Fibroblast of lung (primary cell): ENCODE results near the gene PRKCH. TPM values are rescaled to one million over a fixed set of nuclear protein-coding genes. Genes with fewer than 3 reads are reported as not detected.
A peak's percentile ranks its signal among the peaks of the same experiment; 100 is the strongest.

Source experiments
- DNase-seq, 2 donors: peaks; one replicate each; pipeline versions ENCODE4 v3.0.0 to v3.0.0-alpha.2; 2010; ENCODE audit warnings: low read depth in 2 of 2
- H2AFZ ChIP-seq: 2 replicates; pipeline ENCODE4 v1.5.1; 2012; ENCODE audit warnings: low read length, control low read depth, inconsistent platforms
- H3K27ac ChIP-seq: 2 replicates; pipeline ENCODE4 v1.5.1; 2011; ENCODE audit warnings: low read length, control low read depth; ENCODE audit not compliant: insufficient read depth
- H3K27me3 ChIP-seq: 2 replicates; pipeline ENCODE4 v1.5.1; 2011; ENCODE audit warnings: mild to moderate bottlenecking, low read length; ENCODE audit not compliant: control insufficient read depth, insufficient read depth
- H3K36me3 ChIP-seq: 2 replicates; pipeline ENCODE4 v1.5.1; 2011; ENCODE audit warnings: low read length; ENCODE audit not compliant: control insufficient read depth, insufficient read depth
- H3K4me1 ChIP-seq: 2 replicates; pipeline ENCODE4 v1.5.1; 2011; ENCODE audit warnings: low read length; ENCODE audit not compliant: control insufficient read depth, insufficient read depth; ENCODE audit errors: extremely low read depth
- H3K4me2 ChIP-seq: 2 replicates; pipeline ENCODE4 v1.5.1; 2011; ENCODE audit warnings: low read length, control low read depth; ENCODE audit not compliant: insufficient read depth; ENCODE audit errors: extremely low read depth
- H3K4me3 ChIP-seq, 4 experiments: fragments of 200-600 bp in 1 of 4; sonication (generic) in 1 of 4; replicated peaks in 1 of 4; 2 replicates each; pipeline ENCODE4 v1.5.1; 2011 to 2016; ENCODE audit warnings: low read length in 4 of 4, low read depth in 3 of 4, mild to moderate bottlenecking in 3 of 4, control low read depth in 2 of 4, inconsistent platforms in 1 of 4, mixed read lengths in 1 of 4; ENCODE audit not compliant: insufficient read depth in 1 of 4; ENCODE audit errors: control extremely low read depth in 1 of 4
- H3K79me2 ChIP-seq: 2 replicates; pipeline ENCODE4 v1.5.1; 2012; ENCODE audit warnings: mild to moderate bottlenecking, low read length, inconsistent platforms; ENCODE audit not compliant: control insufficient read depth, insufficient read depth
- H3K9ac ChIP-seq: 2 replicates; pipeline ENCODE4 v1.5.1; 2011; ENCODE audit warnings: mild to moderate bottlenecking, low read length, control low read depth; ENCODE audit not compliant: insufficient read depth
- H3K9me3 ChIP-seq: 2 replicates; pipeline ENCODE4 v1.5.1; 2012; ENCODE audit warnings: low read depth, low read length; ENCODE audit not compliant: control insufficient read depth, insufficient read depth
- H4K20me1 ChIP-seq: 2 replicates; pipeline ENCODE4 v1.5.1; 2011; ENCODE audit warnings: low read length; ENCODE audit not compliant: control insufficient read depth, insufficient read depth; ENCODE audit errors: extremely low read depth
- CTCF ChIP-seq, 2 donors: IDR thresholded peaks in 1 of 2; conservative IDR thresholded peaks in 1 of 2; 1 replicate in 1 of 2; 2 replicates in 1 of 2; pipeline ENCODE4 v1.5.1; 2011 to 2012; ENCODE audit warnings: low read length in 2 of 2, control low read depth in 1 of 2, inconsistent platforms in 1 of 2, low read depth in 1 of 2, mild to moderate bottlenecking in 1 of 2
- EZH2 ChIP-seq: IDR thresholded peaks from 2 replicates; pipeline ENCODE4 v1.5.1; 2012; ENCODE audit warnings: low read length, control low read depth, mild to moderate bottlenecking; ENCODE audit errors: missing control alignments
- polyA plus RNA-seq, 2 donors: library from polyadenylated mRNA; depleted of rRNA in 1 of 2; stranded (reverse) in 1 of 2; unstranded in 1 of 2; fragments of >200 nt; gene quantifications; 2 replicates each; pipeline ENCODE4 v1.2.1, GENCODE V29; 2011 to 2012; ENCODE audit warnings: missing spikeins in 1 of 2
- total RNA-seq: library from RNA; depleted of rRNA; stranded (reverse); fragments of >200 nt; gene quantifications from 2 replicates; pipeline ENCODE4 v1.2.1, GENCODE V29; 2014

PRKCH gene
- total and polyA plus RNA-seq, 2 donors (not counting 1 experiment from before 2014, with no cell fraction given) = 2.9 to 5.4 TPM

DNA sequence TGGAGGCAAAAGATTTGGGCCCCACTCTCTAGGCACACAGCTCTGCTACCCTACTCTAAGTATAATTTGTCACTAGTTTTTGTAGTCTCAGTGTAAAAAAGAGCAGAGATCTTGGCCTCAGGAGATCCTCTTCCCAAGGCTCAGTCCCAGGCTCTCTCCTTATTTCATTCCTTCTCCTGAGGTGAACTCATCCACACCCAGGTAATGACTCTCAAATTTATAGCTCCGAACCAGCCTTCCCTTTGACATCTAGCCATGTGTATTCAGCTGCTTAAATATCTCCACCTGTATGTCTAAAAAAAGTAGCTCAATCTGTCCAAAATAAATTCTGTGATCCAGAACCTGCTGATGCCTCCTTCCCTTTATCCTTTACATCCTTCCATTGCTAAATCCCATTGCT lies 200.4 kb downstream of the PRKCH start:
- no peak for DNase-seq
- Histone ChIP-seq H4K20me1 (no peaks in the 10 kb centered on the region), H3K4me3 (no peak overlapping the region), H3K9me3 (no peaks in the 10 kb centered on the region), H2AFZ (no peak overlapping the region), H3K27me3 (no peaks in the 10 kb centered on the region), H3K9ac (no peak overlapping the region), H3K79me2 (no peaks in the 10 kb centered on the region), H3K4me1 (peaks cover 3% of the 10 kb centered on the region), H3K27ac (no peak overlapping the region), H3K36me3 (no peaks in the 10 kb centered on the region), H3K4me2 (no peak overlapping the region)
- TF ChIP-seq CTCF (conservative IDR thresholded peaks at IDR 0.05 in 1 of 2, IDR thresholded peaks at IDR 0.05 in 1 of 2; ENCODE audit: low read depth in 1 of 2, low read length in 2 of 2) (no peak), EZH2 (no peak)

DNA sequence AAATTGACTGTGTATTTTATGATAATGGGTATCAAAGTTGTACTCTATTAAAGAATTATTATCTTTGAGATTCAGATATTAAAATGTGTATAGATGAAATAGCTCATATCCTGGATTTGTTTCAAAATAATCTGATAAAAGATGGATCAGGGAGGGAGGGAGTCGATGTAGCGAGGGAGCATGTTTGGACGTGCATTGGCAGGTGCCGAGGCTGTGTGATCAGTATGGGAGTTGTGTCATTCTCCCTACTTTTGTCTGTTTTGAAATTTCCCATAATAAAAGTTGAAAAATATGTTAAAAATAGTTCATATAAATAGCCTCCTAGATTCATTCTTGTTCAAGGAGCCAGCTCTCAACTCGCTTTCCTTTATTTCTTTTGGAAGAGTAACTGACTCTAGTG lies 202.4 kb downstream of the PRKCH start:
- Histone ChIP-seq H3K79me2 (no peaks in the 10 kb centered on the region), H3K4me2 (no peak overlapping the region), H3K27ac (no peak overlapping the region), H3K9ac (no peak overlapping the region), H3K27me3 (no peaks in the 10 kb centered on the region), H2AFZ (no peak overlapping the region), H3K4me1 (peaks cover 14% of the 10 kb centered on the region), H3K9me3 (no peaks in the 10 kb centered on the region), H3K36me3 (no peaks in the 10 kb centered on the region), H4K20me1 (no peaks in the 10 kb centered on the region), H3K4me3 (no peak overlapping the region)
- DNase-seq = no peak
- no peak for TF ChIP-seq CTCF (conservative IDR thresholded peaks at IDR 0.05 in 1 of 2, IDR thresholded peaks at IDR 0.05 in 1 of 2; ENCODE audit: low read depth in 1 of 2, low read length in 2 of 2)
- no peak for TF ChIP-seq EZH2

DNA sequence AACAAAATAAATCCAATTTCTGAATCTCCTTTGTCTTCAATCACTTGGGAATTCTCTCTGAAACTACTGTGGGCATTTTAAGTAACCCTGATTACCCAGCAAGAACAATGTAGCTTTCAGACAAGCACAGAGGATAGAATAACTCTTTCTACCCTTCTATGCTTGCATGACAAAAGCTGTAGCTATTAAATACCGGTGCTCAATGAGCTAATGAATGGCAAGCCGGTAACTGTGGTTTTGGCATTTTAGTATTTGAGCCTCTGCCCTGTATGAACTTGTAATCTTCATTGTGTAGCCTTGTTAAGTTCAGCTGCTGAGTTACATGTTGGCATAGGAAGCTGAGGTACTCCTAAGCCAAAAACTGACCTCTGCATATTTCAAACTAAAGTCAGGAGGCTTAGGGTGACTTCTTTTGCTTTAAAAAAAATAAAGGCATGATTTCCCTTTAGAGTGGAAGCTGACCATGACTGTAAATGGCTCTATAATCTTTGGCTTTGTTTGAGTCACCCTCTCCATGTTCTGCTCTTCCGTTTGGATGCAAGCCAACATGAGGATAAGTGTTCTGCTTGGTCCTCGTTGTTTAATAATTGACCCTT lies 202.9 kb downstream of the PRKCH start:
- Histone ChIP-seq H3K4me1 (peaks cover 16% of the 10 kb centered on the region), H4K20me1 (no peaks in the 10 kb centered on the region), H2AFZ (no peak overlapping the region), H3K9me3 (no peaks in the 10 kb centered on the region), H3K36me3 (no peaks in the 10 kb centered on the region), H3K4me2 (no peak overlapping the region), H3K4me3 (no peak overlapping the region), H3K79me2 (no peaks in the 10 kb centered on the region), H3K27ac (no peak overlapping the region), H3K9ac (no peak overlapping the region), H3K27me3 (no peaks in the 10 kb centered on the region)
- TF ChIP-seq CTCF (conservative IDR thresholded peaks at IDR 0.05 in 1 of 2, IDR thresholded peaks at IDR 0.05 in 1 of 2; ENCODE audit: low read depth in 1 of 2, low read length in 2 of 2) (no peak), EZH2 (no peak)
- DNase-seq = peak; percentile 60 to 89
